B cell (primary cell): ENCODE results near the gene EPRS1. TPM values are rescaled to one million over a fixed set of nuclear protein-coding genes. Genes with fewer than 3 reads are reported as not detected.

Experiments
- ATAC-seq: fragments of 200-7000 bp; cut with Tn5 transposase; one replicate; pipeline ENCODE4 v1.10.0; 2021; ENCODE audit warnings: low read depth, mild to moderate bottlenecking, moderate number of reproducible peaks, moderate library complexity
- CTCF ChIA-PET: fragments of 350-600 bp; sonication (Branson Sonifier 250); formaldehyde crosslinking; loops from one replicate; lab custom pipeline; 2021; ENCODE audit warnings: antibody characterized with exemption, inconsistent platforms; lab: Charles Lee
- POLR2A ChIA-PET: fragments of 350-600 bp; sonication (Branson Sonifier 250); formaldehyde crosslinking; loops from one replicate; lab custom pipeline; 2021; ENCODE audit warnings: antibody characterized with exemption; lab: Charles Lee
- DNase-seq: peaks from one replicate; pipeline ENCODE4 v3.0.0; 2013
- H2AFZ ChIP-seq: 2 replicates; pipeline ENCODE4 v1.6.1; 2012; ENCODE audit warnings: mild to moderate bottlenecking, low read depth, low read length; ENCODE audit not compliant: insufficient read depth, poor library complexity, severe bottlenecking
- H3K27ac ChIP-seq, 2 donors: 1 replicate in 1 of 2; 2 replicates in 1 of 2; pipeline ENCODE4 v1.5.1; 2012 to 2013; ENCODE audit warnings: low read length in 2 of 2, mild to moderate bottlenecking in 2 of 2, moderate library complexity in 1 of 2
- H3K27me3 ChIP-seq, 4 experiments: fragments of 200-600 bp in 1 of 4; sonication (generic) in 1 of 4; replicated peaks in 1 of 4; 1 replicate in 2 of 4; 2 replicates in 2 of 4; pipeline versions ENCODE4 v1.6.1 to v1.7.0; 2013 to 2016; ENCODE audit warnings: low read length in 3 of 4, mild to moderate bottlenecking in 2 of 4, mixed read lengths in 1 of 4, moderate library complexity in 1 of 4; ENCODE audit not compliant: insufficient read depth in 4 of 4, control insufficient read depth in 3 of 4; ENCODE audit errors: control extremely low read depth in 1 of 4
- H3K36me3 ChIP-seq, 2 experiments: replicated peaks in 1 of 2; 1 replicate in 1 of 2; 2 replicates in 1 of 2; pipeline versions ENCODE4 v1.6.1 to v1.7.1; 2013; ENCODE audit warnings: low read length in 1 of 2; ENCODE audit not compliant: insufficient read depth in 2 of 2, control insufficient read depth in 1 of 2; ENCODE audit errors: control extremely low read depth in 1 of 2, extremely low read depth in 1 of 2
- H3K4me1 ChIP-seq, 2 donors: fragments of 200-600 bp in 1 of 2; sonication (generic) in 1 of 2; 1 replicate in 1 of 2; 2 replicates in 1 of 2; pipeline versions ENCODE4 v1.5.1 to v1.6.1; 2013 to 2017; ENCODE audit warnings: low read length in 2 of 2; ENCODE audit not compliant: control insufficient read depth in 2 of 2, insufficient read depth in 2 of 2
- H3K4me2 ChIP-seq: replicated peaks from 2 replicates; pipeline ENCODE3; 2012; ENCODE audit warnings: mild to moderate bottlenecking, low read depth, low read length; ENCODE audit not compliant: poor library complexity, severe bottlenecking
- H3K4me3 ChIP-seq, 5 experiments: fragments of 200-600 bp in 1 of 5; sonication (generic) in 1 of 5; 1 replicate in 3 of 5; 2 replicates in 2 of 5; pipeline versions ENCODE4 v1.5.1 to v1.7.0; 2011 to 2016; ENCODE audit warnings: low read length in 4 of 5, mild to moderate bottlenecking in 4 of 5, low read depth in 2 of 5, control low read depth in 1 of 5, moderate library complexity in 1 of 5; ENCODE audit not compliant: insufficient read depth in 1 of 5; ENCODE audit errors: control extremely low read depth in 1 of 5, extremely low read depth in 1 of 5
- H3K79me2 ChIP-seq: fragments of 200-600 bp; sonication (generic); one replicate; pipeline ENCODE4 v1.6.0; 2016; ENCODE audit warnings: low read length; ENCODE audit not compliant: control insufficient read depth, insufficient read depth
- H3K9ac ChIP-seq: fragments of 200-600 bp; sonication (generic); 2 replicates; pipeline ENCODE4 v1.6.1; 2017; ENCODE audit warnings: mild to moderate bottlenecking, low read length, moderate library complexity
- H3K9me3 ChIP-seq, 3 donors: one replicate each; pipeline versions ENCODE4 v1.6.1 to v1.7.1; 2013; ENCODE audit warnings: low read length in 2 of 3; ENCODE audit not compliant: control insufficient read depth in 2 of 3, insufficient read depth in 1 of 3; ENCODE audit errors: control extremely low read depth in 1 of 3
- H4K20me1 ChIP-seq: 2 replicates; pipeline ENCODE4 v1.6.0; 2012; ENCODE audit warnings: mild to moderate bottlenecking, low read length; ENCODE audit not compliant: insufficient read depth, control insufficient read depth, poor library complexity, severe bottlenecking
- H3K27ac Mint-ChIP-seq: one replicate; pipeline ENCODE4 v1.8.0; 2021; ENCODE audit warnings: mixed read lengths
- H3K27me3 Mint-ChIP-seq: one replicate; pipeline ENCODE4 v1.8.0; 2021; ENCODE audit warnings: mixed read lengths
- H3K4me1 Mint-ChIP-seq: one replicate; pipeline ENCODE4 v1.8.0; 2021; ENCODE audit warnings: mixed read lengths
- H3K4me3 Mint-ChIP-seq: one replicate; pipeline ENCODE4 v1.8.0; 2021; ENCODE audit warnings: mixed read lengths
- H3K9me3 Mint-ChIP-seq: one replicate; pipeline ENCODE4 v1.8.0; 2022; ENCODE audit warnings: mixed read lengths; ENCODE audit not compliant: insufficient read depth
- CTCF ChIP-seq: fragments of 200-600 bp; IDR thresholded peaks from one replicate; pipeline ENCODE4 v1.8.0; 2022; ENCODE audit warnings: antibody characterized with exemption, mild to moderate bottlenecking
- EZH2 ChIP-seq: IDR thresholded peaks from 2 replicates; pipeline ENCODE4 v1.6.1; 2012; ENCODE audit warnings: borderline replicate concordance, low read depth, mild to moderate bottlenecking, moderate library complexity, low read length; ENCODE audit not compliant: insufficient read depth, poor library complexity, severe bottlenecking
- WGBS: methylation state at CpG from one replicate; pipeline ENCODE4 v1.1.5; 2013; ENCODE audit warnings: missing lambda C conversion rate; ENCODE audit not compliant: insufficient coverage; 5-methylcytosine and 5-hydroxymethylcytosine counted together
- intact Hi-C: fragments of 100-400 bp; cut with micrococcal nuclease; formaldehyde crosslinking; loops from one replicate; pipeline ENCODE4 v1.10.0; 2022
- polyA plus RNA-seq: library from polyadenylated mRNA; depleted of rRNA; stranded (reverse); fragments of >200 nt; gene quantifications from 2 replicates; pipeline ENCODE4 v1.2.3, GENCODE V29; 2012
- total RNA-seq, 2 donors: library from RNA; stranded (reverse); fragments of 120-200 nt in 1 of 2; gene quantifications; 1 replicate in 1 of 2; 2 replicates in 1 of 2; pipeline versions ENCODE4 v1.2.3 to v1.2.4, GENCODE V29; 2013 to 2022

Gene EPRS1
- total and polyA plus RNA-seq, 2 donors (not counting 1 experiment from before 2014, with no cell fraction given) = 17.3 to 61.7 TPM

- peaks cover 15 to 22% of the 10 kb centered on the region in 2 donors for H3K4me1 ChIP-seq
- H3K27me3 Mint-ChIP-seq = no peaks in the 10 kb centered on the region
Observed at GRCh38 chr1:220094016-220094911, 48.0 kb upstream of the EPRS1 start, which contains the start of gene IARS2. Gene IARS2, plus strand, starts transcription at chr1:220094132. Its CDS starts 85 bp downstream, at chr1:220094217.

More at GRCh38 chr1:220094016-220094911, 48.0 kb upstream of the EPRS1 start, which contains the start of gene IARS2:
- intact Hi-C loops = loop anchor here (1.0 to 5.0 kb wide), 3 partner anchors 8 to 1807 kb away; partner anchors contain the start of genes EPRS1 and RRP15
- Histone ChIP-seq H3K4me2 (peak within 1 kb of the TSS; percentile 80), H3K9me3 (no peaks in the 10 kb centered on the region), H3K27me3 (no peaks in the 10 kb centered on the region), H2AFZ (peak within 1 kb of the TSS; percentile 95), H3K27ac (peak within 1 kb of the TSS; percentile 41 to 81), H3K79me2 (peaks cover 33% of the 10 kb centered on the region), H3K4me3 (peak within 1 kb of the TSS; percentile 72 to 96 (median 88)), H3K36me3 (peaks cover 0 to 15% of the 10 kb centered on the region in 2 experiments), H4K20me1 (peaks cover 7% of the 10 kb centered on the region), H3K9ac (peak within 1 kb of the TSS; percentile 81)
- ATAC-seq = peak; percentile 77
- H3K9me3 Mint-ChIP-seq = no peaks in the 10 kb centered on the region
- H3K4me1 Mint-ChIP-seq = peaks cover 33% of the 10 kb centered on the region
- ChIA-PET POLR2A (interaction anchor here (0.6 kb wide), 1 partner anchor 58 kb away, joined by 4 read pairs; no protein-coding TSS in a partner anchor), CTCF (interaction anchor here (0.9 to 1.2 kb wide), 5 partner anchors 15 to 104 kb away, joined by 3 to 5 read pairs (median 3); partner anchors contain the start of gene EPRS1)
- peak within 1 kb of the TSS; percentile 82 for H3K4me3 Mint-ChIP-seq
- TF ChIP-seq EZH2 (no peak), CTCF (no peak)
- peak within 1 kb of the TSS; percentile 76 for H3K27ac Mint-ChIP-seq
- DNase-seq = peak; percentile 89
- under 1% methylated on average over 68 of the region's 73 CpGs for WGBS
